HCT116 (cell line): ENCODE measurements around the gene A2ML1. TPM values are rescaled to one million over a fixed set of nuclear protein-coding genes. Genes with fewer than 3 reads are reported as not detected.

Experiments
- ATAC-seq: fragments of 200-7000 bp; cut with Tn5 transposase; 2 replicates; pipeline ENCODE4 v1.9.1; 2020; ENCODE audit warnings: mild to moderate bottlenecking, moderate library complexity
- BruUV-seq: library from RNA; stranded (reverse); fragments of 400-500 nt; replicated peaks from 2 replicates; lab custom pipeline; 2021; lab: Mats Ljungman, UMichigan
- CTCF ChIA-PET: fragments of 300-600 bp; sonication (Branson Sonifier 250); formaldehyde crosslinking; loops from one replicate; lab custom pipeline; 2021; ENCODE audit warnings: antibody characterized with exemption; lab: Charles Lee
- POLR2A ChIA-PET: fragments of 300-600, 350-600 bp; sonication (Branson Sonifier 250); formaldehyde crosslinking; loops from one replicate; lab custom pipeline; 2021; ENCODE audit warnings: antibody characterized with exemption; lab: Charles Lee
- RAD21 ChIA-PET, 2 experiments: fragments of 300-600 bp; sonication (Branson Sonifier 250); formaldehyde crosslinking; loops; one replicate each; lab custom pipeline; 2023; ENCODE audit warnings: low total read pairs in 2 of 2; ENCODE audit not compliant: uncharacterized antibody in 2 of 2, unreplicated experiment in 2 of 2, low non-redundant PET in 1 of 2; lab: Charles Lee
- DNase-seq: peaks from one replicate; pipeline ENCODE4 v3.0.0-alpha.2; 2010; ENCODE audit warnings: low read depth, low spot score
- H2AFZ ChIP-seq: fragments of 200-600 bp; shearing (Covaris generic), sonication (generic); 2 replicates; pipeline ENCODE4 v1.6.1; 2017; ENCODE audit warnings: low read depth, mixed run types, mixed read lengths, antibody characterized with exemption, low read length; ENCODE audit not compliant: poor library complexity, severe bottlenecking
- H3K27ac ChIP-seq: 2 replicates; pipeline ENCODE4 v1.5.1; 2012; ENCODE audit warnings: low read depth, low read length
- H3K27me3 ChIP-seq: fragments of 200-600 bp; sonication (generic); 2 replicates; pipeline ENCODE4 v1.6.1; 2016; ENCODE audit warnings: mixed run types, low read length, mixed read lengths; ENCODE audit not compliant: insufficient read depth
- H3K36me3 ChIP-seq, 2 experiments: fragments of 200-500 bp in 1 of 2; fragments of 200-600 bp in 1 of 2; sonication (Bioruptor generic) in 1 of 2; sonication (generic) in 1 of 2; 2 replicates each; pipeline versions ENCODE4 v1.5.1 to v1.6.1; 2014 to 2016; ENCODE audit warnings: low read length in 2 of 2, inconsistent platforms in 1 of 2, mixed read lengths in 1 of 2, mixed run types in 1 of 2; ENCODE audit not compliant: insufficient read depth in 2 of 2, control insufficient read depth in 1 of 2
- H3K4me1 ChIP-seq, 2 experiments: fragments of 200-600 bp in 1 of 2; sonication (generic) in 1 of 2; 2 replicates each; pipeline versions ENCODE4 v1.5.1 to v1.6.1; 2012 to 2017; ENCODE audit warnings: low read length in 2 of 2, inconsistent platforms in 1 of 2, mild to moderate bottlenecking in 1 of 2, mixed read lengths in 1 of 2, mixed run types in 1 of 2, moderate library complexity in 1 of 2; ENCODE audit not compliant: insufficient read depth in 2 of 2, control insufficient read depth in 1 of 2
- H3K4me2 ChIP-seq: fragments of 200-600 bp; sonication (generic); 2 replicates; pipeline ENCODE4 v1.6.1; 2017; ENCODE audit warnings: mixed run types, low read length, mixed read lengths
- H3K4me3 ChIP-seq, 2 experiments: fragments of 200-600 bp in 1 of 2; sonication (generic) in 1 of 2; replicated peaks in 1 of 2; 2 replicates each; pipeline ENCODE4 v1.5.1; 2011 to 2016; ENCODE audit warnings: low read length in 2 of 2, control low read depth in 1 of 2, low read depth in 1 of 2, mild to moderate bottlenecking in 1 of 2, mixed read lengths in 1 of 2, mixed run types in 1 of 2
- H3K79me2 ChIP-seq: fragments of 200-600 bp; sonication (generic); 2 replicates; pipeline ENCODE4 v1.6.1; 2017; ENCODE audit warnings: mild to moderate bottlenecking, mixed run types, low read length, moderate library complexity, mixed read lengths; ENCODE audit not compliant: insufficient read depth
- H3K9ac ChIP-seq: fragments of 200-600 bp; sonication (generic); 2 replicates; pipeline ENCODE4 v1.6.1; 2016; ENCODE audit warnings: low read length, mixed read lengths
- H3K9me2 ChIP-seq: fragments of 200-600 bp; sonication (generic), shearing (Covaris generic); 2 replicates; pipeline ENCODE4 v1.6.1; 2017; ENCODE audit warnings: mixed run types, mild to moderate bottlenecking, moderate library complexity; ENCODE audit not compliant: insufficient read depth
- H3K9me3 ChIP-seq, 2 experiments: fragments of 200-500 bp in 1 of 2; fragments of 200-600 bp in 1 of 2; sonication (Bioruptor generic) in 1 of 2; sonication (generic) in 1 of 2; 2 replicates each; pipeline ENCODE4 v1.6.1; 2014 to 2017; ENCODE audit warnings: low read length in 2 of 2, mixed read lengths in 2 of 2, inconsistent platforms in 1 of 2, low read depth in 1 of 2, mild to moderate bottlenecking in 1 of 2, mixed run types in 1 of 2, moderate library complexity in 1 of 2; ENCODE audit not compliant: control insufficient read depth in 1 of 2, insufficient read depth in 1 of 2
- H4K20me1 ChIP-seq: fragments of 200-600 bp; sonication (generic), shearing (Covaris generic); 2 replicates; pipeline ENCODE4 v1.6.1; 2017; ENCODE audit warnings: mixed run types, mild to moderate bottlenecking, moderate library complexity; ENCODE audit not compliant: insufficient read depth
- CTCF ChIP-seq, 3 experiments: fragments of 200-600 bp in 1 of 3; sonication (generic) in 1 of 3; IDR thresholded peaks in 2 of 3; conservative IDR thresholded peaks in 1 of 3; 2 replicates each; pipeline ENCODE4 v1.5.1; 2012 to 2017; ENCODE audit warnings: low read depth in 2 of 3, low read length in 2 of 3, antibody characterized with exemption in 1 of 3, borderline replicate concordance in 1 of 3, control low read depth in 1 of 3, mild to moderate bottlenecking in 1 of 3, mixed read lengths in 1 of 3, mixed run types in 1 of 3, moderate library complexity in 1 of 3; ENCODE audit not compliant: insufficient read depth in 1 of 3
- EZH2 ChIP-seq: fragments of 200-600 bp; sonication (generic); IDR thresholded peaks from 2 replicates; pipeline ENCODE4 v1.6.1; 2017; ENCODE audit warnings: antibody characterized with exemption, mixed run types
- EZH2phosphoT487 ChIP-seq: fragments of 200-600 bp; IDR thresholded peaks from 2 replicates; pipeline ENCODE4 v1.6.1; 2018; ENCODE audit warnings: antibody characterized with exemption, borderline replicate concordance
- JUND ChIP-seq: IDR thresholded peaks from 2 replicates; pipeline ENCODE4 v1.6.1; 2012
- POLR2A ChIP-seq: IDR thresholded peaks from 2 replicates; pipeline ENCODE4 v1.7.0; 2011; ENCODE audit warnings: borderline replicate concordance; ENCODE audit not compliant: insufficient read depth, insufficient read length; ENCODE audit errors: extremely low read depth
- RAD21 ChIP-seq: IDR thresholded peaks from 2 replicates; pipeline ENCODE4 v1.6.1; 2012; ENCODE audit warnings: low read depth, mild to moderate bottlenecking
- REST ChIP-seq: IDR thresholded peaks from 2 replicates; pipeline ENCODE4 v1.6.1; 2012; ENCODE audit warnings: low read depth
- SIN3A ChIP-seq: IDR thresholded peaks from 2 replicates; pipeline ENCODE4 v1.6.1; 2012; ENCODE audit warnings: low read depth
- SRF ChIP-seq: IDR thresholded peaks from 2 replicates; pipeline ENCODE4 v1.6.1; 2012; ENCODE audit warnings: low read depth
- TCF7L2 ChIP-seq: IDR thresholded peaks from 2 replicates; pipeline ENCODE4 v1.7.0; 2011; ENCODE audit warnings: borderline replicate concordance, inconsistent platforms; ENCODE audit not compliant: insufficient read depth, insufficient read length; ENCODE audit errors: extremely low read depth
- ZBTB33 ChIP-seq: IDR thresholded peaks from 2 replicates; pipeline ENCODE4 v1.6.1; 2011; ENCODE audit warnings: mild to moderate bottlenecking, low read length, moderate library complexity; ENCODE audit not compliant: insufficient replicate concordance; ENCODE audit errors: extremely low read depth
- intact Hi-C: fragments of 100-400 bp; cut with micrococcal nuclease; formaldehyde crosslinking; loops from 2 replicates; pipeline ENCODE4 v1.10.0; 2022
- total RNA-seq: library from RNA; stranded (reverse); gene quantifications from one replicate; pipeline ENCODE4 v1.2.1, GENCODE V29; 2021; ENCODE audit not compliant: unreplicated experiment

Gene A2ML1
- total RNA-seq, 1 experiment from 2014 or later = not detected

- H3K4me1 ChIP-seq = peaks cover 14 to 27% of the 10 kb centered on the region in 2 experiments; a peak in 3 of 4 replicates
- no peaks in the 10 kb centered on the region for H3K36me3 ChIP-seq
- no peaks in the 10 kb centered on the region for H3K79me2 ChIP-seq
- H3K27ac ChIP-seq = no peak overlapping the region
- intact Hi-C loops = loop anchor here (5.0 kb wide), 1 partner anchor 36 kb away; the partner anchor contains the start of gene M6PR
- ChIA-PET CTCF (interaction anchor here (1.3 to 1.6 kb wide), 2 partner anchors 38 to 51 kb away, joined by 4 to 8 read pairs; partner anchors contain the start of gene M6PR), POLR2A (no interaction called here)
- no peak overlapping the region for H3K4me3 ChIP-seq
- no peak for DNase-seq
- H3K9me2 ChIP-seq = no peaks in the 10 kb centered on the region
- no peaks in the 10 kb centered on the region for H4K20me1 ChIP-seq
- H3K9me3 ChIP-seq = no peaks in the 10 kb centered on the region
- no peak overlapping the region for H3K9ac ChIP-seq
- no peaks in the 10 kb centered on the region for H3K27me3 ChIP-seq
- TF ChIP-seq CTCF (IDR thresholded peaks at IDR 0.05 in 2 of 3, conservative IDR thresholded peaks at IDR 0.05 in 1 of 3; ENCODE audit: borderline replicate concordance in 1 of 3, insufficient read depth in 1 of 3, low read depth in 2 of 3, low read length in 2 of 3) (no peak), SRF (no peak), JUND (no peak), TCF7L2 (no peak), SIN3A (no peak), POLR2A (no peak), REST (no peak), EZH2phosphoT487 (no peak), EZH2 (no peak), RAD21 (no peak), ZBTB33 (no peak)
- TF ChIP-seq, all 23 proteins: peak for 0
- Histone ChIP-seq H3K4me2 (no peak overlapping the region), H2AFZ (no peak overlapping the region)
- no TSS peak for BruUV-seq
- ATAC-seq = no peak
- RAD21 ChIA-PET = no interaction called here
These were observed 89.3 kb downstream of the A2ML1 start for GRCh38 chr12:8911606-8912268.
